Endodermal cell (in vitro differentiated cells): ENCODE measurements around the gene NFATC2. TPM values are rescaled to one million over a fixed set of nuclear protein-coding genes. Genes with fewer than 3 reads are reported as not detected.

Source experiments
- DNase-seq: peaks from one replicate; pipeline ENCODE4 v3.0.0-alpha.2; 2017
- H3K27ac ChIP-seq: 2 replicates; pipeline ENCODE4 v1.5.1; 2013; ENCODE audit warnings: mild to moderate bottlenecking, low read depth, low read length, moderate library complexity
- H3K27me3 ChIP-seq: 2 replicates; pipeline ENCODE4 v1.6.1; 2013; ENCODE audit warnings: mild to moderate bottlenecking, low read length, moderate library complexity; ENCODE audit not compliant: insufficient read depth, control insufficient read depth, poor library complexity, severe bottlenecking
- H3K36me3 ChIP-seq: 2 replicates; pipeline ENCODE4 v1.7.0; 2013; ENCODE audit warnings: mild to moderate bottlenecking, low read length, moderate library complexity; ENCODE audit not compliant: control insufficient read depth, insufficient read depth
- H3K4me1 ChIP-seq: one replicate; pipeline ENCODE4 v1.7.0; 2013; ENCODE audit warnings: low read length; ENCODE audit not compliant: control insufficient read depth, insufficient read depth
- H3K4me3 ChIP-seq: 2 replicates; pipeline ENCODE4 v1.5.1; 2013; ENCODE audit warnings: mild to moderate bottlenecking, low read length, moderate library complexity
- H3K9ac ChIP-seq: 2 replicates; pipeline ENCODE4 v1.6.1; 2013; ENCODE audit warnings: mild to moderate bottlenecking, low read length, moderate library complexity; ENCODE audit not compliant: poor library complexity, severe bottlenecking; ENCODE audit errors: extremely low read depth
- H3K9me3 ChIP-seq: 2 replicates; pipeline ENCODE4 v1.6.1; 2013; ENCODE audit warnings: mild to moderate bottlenecking, low read length, moderate library complexity; ENCODE audit not compliant: control insufficient read depth
- H3K27ac Mint-ChIP-seq: 2 replicates; pipeline ENCODE4 v1.8.0; 2020; ENCODE audit warnings: mixed read lengths
- H3K27me3 Mint-ChIP-seq: 2 replicates; pipeline ENCODE4 v1.8.0; 2021; ENCODE audit warnings: mild to moderate bottlenecking, mixed read lengths; ENCODE audit not compliant: insufficient read depth
- H3K36me3 Mint-ChIP-seq: 2 replicates; pipeline ENCODE4 v1.8.0; 2020; ENCODE audit warnings: low read depth, mixed read lengths
- H3K4me1 Mint-ChIP-seq: 2 replicates; pipeline ENCODE4 v1.8.0; 2020; ENCODE audit warnings: mixed read lengths
- H3K4me3 Mint-ChIP-seq: 2 replicates; pipeline ENCODE4 v1.8.0; 2020; ENCODE audit warnings: mild to moderate bottlenecking, moderate library complexity, mixed read lengths
- H3K9me3 Mint-ChIP-seq: 2 replicates; pipeline ENCODE4 v1.8.0; 2020; ENCODE audit warnings: mild to moderate bottlenecking, mixed read lengths
- CTCF ChIP-seq: fragments of 200-600 bp; sonication (generic); conservative IDR thresholded peaks from 2 replicates; pipeline ENCODE4 v1.5.0; 2021; ENCODE audit warnings: antibody characterized with exemption, mild to moderate bottlenecking
- WGBS, 2 experiments: methylation state at CpG; one replicate each; pipeline versions ENCODE4 v1.1.5 to v1.1.7; 2013; ENCODE audit warnings: missing lambda C conversion rate in 2 of 2, mixed read lengths in 1 of 2; ENCODE audit not compliant: insufficient coverage in 1 of 2, insufficient read length in 1 of 2; 5-methylcytosine and 5-hydroxymethylcytosine counted together
- total RNA-seq, 2 donors: library from RNA; stranded (reverse); fragmentation: NEBNext Ultra II Directional in 1 of 2; extraction: Animal tissue kit (Norgen Biotek cat#: 25700) in 1 of 2; gene quantifications; 2 replicates in 1 of 2; 3 replicates in 1 of 2; pipeline ENCODE4 v1.2.1, GENCODE V29; 2021

NFATC2 gene
- total RNA-seq, 2 donors from 2014 or later, result 1.5 to 2.1 TPM

GRCh38 chr20:51578145-51578459 is 35.6 kb upstream of the NFATC2 start:
- no peak for DNase-seq
- H3K36me3 ChIP-seq, result no peaks in the 10 kb centered on the region
- H3K4me1 ChIP-seq, result no peaks in the 10 kb centered on the region
- no peaks in the 10 kb centered on the region for H3K36me3 Mint-ChIP-seq
- no peak overlapping the region for H3K27ac Mint-ChIP-seq
- 98% methylated on average over 2 of the region's 2 CpGs; no CpG with 5 or more reads in 1 of the 2 experiments for WGBS, 2 experiments
- H3K4me1 Mint-ChIP-seq, result no peaks in the 10 kb centered on the region
- H3K27me3 ChIP-seq, result no peaks in the 10 kb centered on the region
- no peak overlapping the region for H3K9ac ChIP-seq
- H3K9me3 ChIP-seq, result no peaks in the 10 kb centered on the region
- no peak overlapping the region for H3K27ac ChIP-seq
- H3K4me3 Mint-ChIP-seq, result no peak overlapping the region
- H3K4me3 ChIP-seq, result no peak overlapping the region
- H3K27me3 Mint-ChIP-seq, result no peaks in the 10 kb centered on the region
- peaks cover 4% of the 10 kb centered on the region for H3K9me3 Mint-ChIP-seq
- TF ChIP-seq CTCF, result no peak

- no peak overlapping the region for H3K4me3 ChIP-seq
- H3K27ac Mint-ChIP-seq, result no peak overlapping the region
- no peaks in the 10 kb centered on the region for H3K36me3 Mint-ChIP-seq
- peaks cover 4% of the 10 kb centered on the region for H3K9me3 Mint-ChIP-seq
- no peaks in the 10 kb centered on the region for H3K9me3 ChIP-seq
- no peak overlapping the region for H3K4me3 Mint-ChIP-seq
- H3K4me1 ChIP-seq, result no peaks in the 10 kb centered on the region
- peak; percentile 14 for TF ChIP-seq CTCF
- no peak for DNase-seq
- no peak overlapping the region for H3K27ac ChIP-seq
- no peaks in the 10 kb centered on the region for H3K36me3 ChIP-seq
- H3K4me1 Mint-ChIP-seq, result no peaks in the 10 kb centered on the region
- H3K27me3 Mint-ChIP-seq, result no peaks in the 10 kb centered on the region
- no peak overlapping the region for H3K9ac ChIP-seq
- WGBS, 2 experiments, result 93 to 97% methylated on average over 9 to 11 of the region's 11 CpGs
- no peaks in the 10 kb centered on the region for H3K27me3 ChIP-seq
Measured at GRCh38 chr20:51577432-51578144, 35.1 kb upstream of the NFATC2 start.

- DNase-seq, result no peak
- Mint-ChIP-seq H3K4me3 (no peak overlapping the region), H3K4me1 (no peaks in the 10 kb centered on the region), H3K36me3 (no peaks in the 10 kb centered on the region), H3K9me3 (peaks cover 4% of the 10 kb centered on the region), H3K27ac (no peak overlapping the region), H3K27me3 (no peaks in the 10 kb centered on the region)
- TF ChIP-seq CTCF, result no peak
- H3K27ac ChIP-seq, result no peak overlapping the region
- no peak overlapping the region for H3K4me3 ChIP-seq
- WGBS, 2 experiments, result 88 to 100% methylated on average over 2 of the region's 3 CpGs
- no peaks in the 10 kb centered on the region for H3K27me3 ChIP-seq
- no peak overlapping the region for H3K9ac ChIP-seq
- no peaks in the 10 kb centered on the region for H3K36me3 ChIP-seq
- no peaks in the 10 kb centered on the region for H3K4me1 ChIP-seq
- no peaks in the 10 kb centered on the region for H3K9me3 ChIP-seq
Measured at GRCh38 chr20:51575486-51575885, 33.0 kb upstream of the NFATC2 start.
